ENCODE data around the gene SYNGAP1.
"Not testable (repeated sequence)": the region's sequence is repeated elsewhere in the genome, so short reads cannot be mapped to it uniquely, and the experiment has no call there.

SYNGAP1 gene

GRCh38 chr6:33483678-33484077, 63.8 kb downstream of the SYNGAP1 start:
- no peak for DNase-seq

DNA sequence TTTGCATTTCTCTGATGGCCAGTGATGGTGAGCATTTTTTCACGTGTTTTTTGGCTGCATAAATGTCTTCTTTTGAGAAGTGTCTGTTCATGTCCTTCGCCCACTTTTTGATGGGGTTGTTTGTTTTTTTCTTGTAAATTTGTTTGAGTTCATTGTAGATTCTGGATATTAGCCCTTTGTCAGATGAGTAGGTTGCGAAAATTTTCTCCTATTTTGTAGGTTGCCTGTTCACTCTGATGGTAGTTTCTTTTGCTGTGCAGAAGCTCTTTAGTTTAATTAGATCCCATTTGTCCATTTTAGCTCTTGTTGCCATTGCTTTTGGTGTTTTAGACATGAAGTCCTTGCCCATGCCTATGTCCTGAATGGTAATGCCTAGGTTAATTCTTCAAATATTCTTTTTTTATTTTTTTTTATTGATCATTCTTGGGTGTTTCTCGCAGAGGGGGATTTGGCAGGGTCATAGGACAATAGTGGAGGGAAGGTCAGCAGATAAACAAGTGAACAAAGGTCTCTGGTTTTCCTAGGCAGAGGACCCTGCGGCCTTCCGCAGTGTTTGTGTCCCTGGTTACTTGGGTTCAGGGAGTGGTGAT, 64.9 kb downstream of the SYNGAP1 start:
- not testable (repeated sequence) for DNase-seq

DNA sequence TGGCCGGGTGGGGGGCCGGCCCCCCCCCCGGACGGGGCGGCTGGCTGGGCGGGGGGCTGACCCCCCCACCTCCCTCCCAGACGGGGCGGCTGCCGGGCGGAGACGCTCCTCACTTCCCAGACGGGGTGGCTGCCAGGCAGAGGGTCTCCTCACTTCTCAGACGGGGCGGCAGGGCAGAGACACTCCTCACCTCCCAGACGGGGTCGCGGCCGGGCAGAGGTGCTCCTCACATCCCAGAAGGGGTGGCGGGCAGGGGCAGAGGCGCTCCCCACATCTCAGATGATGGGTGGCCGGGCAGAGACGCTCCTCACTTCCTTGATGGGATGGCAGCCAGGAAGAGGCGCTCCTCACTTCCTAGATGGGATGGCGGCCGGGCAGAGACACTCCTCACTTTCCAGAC, 65.8 kb downstream of the SYNGAP1 start:
- DNase-seq = not testable (repeated sequence)

DNA sequence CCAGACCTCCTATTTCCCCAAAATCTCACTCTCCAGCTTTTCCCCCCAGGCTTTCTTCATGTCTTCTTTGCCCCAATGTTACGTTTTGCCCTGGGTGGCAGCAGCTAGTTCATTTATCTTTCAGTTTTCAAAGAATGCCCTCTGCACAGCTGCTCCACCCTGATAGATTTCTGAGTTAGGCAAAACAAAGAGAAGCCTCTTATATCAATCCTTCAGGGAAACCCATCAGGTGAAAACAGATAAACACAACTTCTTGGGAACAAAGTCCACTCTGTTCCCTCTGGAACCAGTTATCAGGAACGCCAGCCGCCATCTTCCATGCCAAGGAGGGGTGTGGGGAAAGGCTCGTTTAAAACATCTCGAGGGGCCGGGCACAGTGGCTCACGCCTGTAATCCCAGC, 68.5 kb downstream of the SYNGAP1 start:
- DNase-seq = no peak

DNA sequence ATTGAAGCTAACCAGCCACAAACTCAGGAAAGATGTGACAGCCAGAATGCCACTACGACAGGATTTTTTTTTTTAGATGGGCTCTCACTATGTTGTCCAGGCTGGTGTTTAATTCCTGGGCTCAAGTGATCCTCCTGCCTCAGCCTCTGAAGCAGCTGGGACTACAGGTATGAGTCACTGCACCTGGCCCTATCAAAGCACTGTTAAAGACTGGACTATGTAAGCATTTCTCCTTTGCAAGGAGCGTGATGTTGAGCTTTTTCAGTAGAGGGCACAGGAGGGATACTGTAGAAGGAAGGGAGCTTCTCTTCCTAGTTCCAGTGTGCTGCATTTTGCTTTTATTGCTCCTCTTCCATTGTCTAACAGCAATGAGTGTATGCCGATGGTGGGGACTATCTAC, 70.3 kb downstream of the SYNGAP1 start:
- no peak for DNase-seq

DNA sequence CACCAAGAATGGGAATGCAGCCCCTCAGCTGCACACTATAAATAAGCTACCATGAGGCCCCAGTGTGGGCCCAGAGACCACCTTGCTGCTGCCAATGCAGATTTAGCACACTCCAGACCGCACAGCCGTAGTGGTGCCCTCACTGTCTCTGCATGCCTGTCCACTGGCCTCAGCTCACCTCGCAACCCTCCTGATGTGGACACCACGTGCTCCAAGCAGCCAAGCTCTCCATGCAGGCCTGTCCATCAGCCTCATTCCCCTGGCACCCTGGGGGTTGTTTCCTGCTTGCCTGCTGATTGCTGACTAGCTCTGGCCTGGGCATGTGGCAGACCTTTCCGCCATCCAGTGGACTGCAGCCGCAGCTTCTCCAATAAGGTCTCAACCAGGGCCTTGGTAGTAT, 70.8 kb downstream of the SYNGAP1 start:
- DNase-seq = no peak

DNA sequence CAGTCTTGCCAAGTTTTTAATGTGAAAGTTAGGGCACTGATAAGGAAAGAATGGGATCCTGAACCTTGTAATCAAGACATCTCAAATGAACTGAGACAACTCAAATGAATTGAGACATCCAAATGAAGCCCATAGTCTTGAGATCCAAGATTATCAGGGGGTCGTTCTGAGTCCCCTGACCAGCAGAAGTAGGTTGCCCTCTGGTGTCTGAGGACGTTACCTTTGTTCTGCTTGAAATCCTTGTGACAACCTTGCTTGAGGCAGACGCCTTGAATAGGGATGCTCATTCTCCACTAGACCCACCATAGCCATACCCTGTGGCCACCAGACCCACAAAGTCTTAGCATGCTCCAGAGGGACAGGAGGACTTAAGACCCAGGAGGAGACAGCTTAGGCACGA, 72.2 kb downstream of the SYNGAP1 start:
- DNase-seq = no peak

DNA sequence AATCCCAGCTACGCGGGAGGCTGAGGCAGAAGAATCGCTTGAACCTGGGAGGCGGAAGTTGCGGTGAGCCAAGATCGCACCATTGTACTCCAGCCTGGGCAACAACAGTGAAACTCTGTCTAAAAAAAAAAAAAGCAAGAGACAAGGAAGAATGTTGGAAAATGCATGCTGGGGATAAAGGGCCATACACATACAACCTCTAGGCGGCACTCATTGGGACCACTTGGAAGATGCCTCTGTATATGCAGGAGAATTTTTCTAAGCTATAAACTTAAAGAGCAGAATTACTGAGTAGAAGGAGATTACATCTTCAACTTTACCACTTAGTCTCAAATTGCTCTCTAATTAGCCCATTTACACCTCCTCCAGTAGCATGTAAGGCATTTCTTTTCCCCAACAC, 77.3 kb downstream of the SYNGAP1 start:
- no peak for DNase-seq

DNA sequence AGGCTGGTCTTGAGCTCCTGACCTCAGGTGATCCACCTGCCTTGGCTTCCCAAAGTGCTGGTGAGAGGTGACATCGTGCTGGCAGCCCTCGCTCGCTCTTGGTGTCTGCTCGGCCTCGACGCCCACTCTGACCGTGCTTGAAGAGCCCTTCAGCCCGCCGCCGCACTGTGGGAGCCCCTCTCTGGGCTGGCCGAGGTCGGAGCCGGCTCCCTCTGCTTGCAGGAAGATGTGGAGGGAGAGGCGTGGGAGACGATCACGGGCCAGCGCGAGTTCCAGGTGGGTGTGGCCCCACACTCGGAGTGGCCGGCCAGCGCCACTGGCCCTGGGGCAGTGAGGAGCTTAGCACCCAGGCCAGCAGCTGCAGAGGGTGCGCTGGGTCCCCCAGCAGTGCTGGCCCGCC, 82.6 kb downstream of the SYNGAP1 start:
- no peak for DNase-seq

DNA sequence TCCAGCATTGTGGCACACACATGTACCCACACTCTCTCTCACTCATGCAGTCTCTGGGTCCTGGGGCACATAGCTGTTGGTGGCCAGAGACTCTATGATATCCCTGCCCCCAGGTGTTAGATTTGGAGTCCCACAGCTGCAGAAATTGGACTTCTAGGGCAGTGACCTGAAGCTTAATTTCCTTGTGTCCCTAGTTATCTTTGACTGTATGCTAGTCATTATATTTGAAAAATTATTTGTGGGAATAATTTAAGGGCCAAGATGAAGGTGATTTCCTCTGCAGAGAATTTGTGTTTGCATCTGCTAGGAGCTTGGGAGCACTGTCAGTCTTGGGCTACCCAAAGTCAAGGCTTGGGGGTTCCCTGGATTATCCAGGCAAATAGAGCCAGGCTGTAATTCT, 84.6 kb downstream of the SYNGAP1 start:
- no peak for DNase-seq

Measured in stimulated activated naive CD4-positive, alpha-beta T cell treated with Interleukin-2 at 50 U/mL for 16 hours (primary cell).